Non-pigmented ciliary epithelial cell (primary cell): ENCODE results near the gene TMEM259.

Experiments used
- DNase-seq: peaks from one replicate; pipeline ENCODE4 v3.0.0-alpha.2; 2010; ENCODE audit warnings: low read depth

The TMEM259 gene

GRCh38 chr19:960601-960938 is 60.4 kb downstream of the TMEM259 start:
- DNase-seq, result no peak

DNA sequence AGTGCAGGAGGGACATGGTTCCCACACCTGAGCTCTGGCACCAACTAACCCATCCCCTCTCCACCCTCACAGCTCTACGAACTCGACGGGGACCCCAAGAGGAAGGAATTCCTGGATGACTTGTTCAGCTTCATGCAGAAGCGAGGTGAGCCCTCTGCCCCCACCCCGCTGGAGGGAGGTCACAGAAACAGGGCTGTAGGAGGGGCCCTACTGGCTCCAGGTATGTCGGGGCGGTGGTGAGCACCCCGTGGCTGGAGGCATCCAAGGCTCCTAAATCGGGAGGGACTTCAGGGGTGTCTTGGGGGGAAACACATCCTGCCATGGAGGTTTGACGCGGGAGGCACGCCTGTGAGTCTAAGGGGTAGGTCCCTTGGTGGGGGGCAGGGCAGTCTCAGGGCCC is 60.9 kb downstream of the TMEM259 start:
- DNase-seq, result no peak
